Karpas-422 (cell line): ENCODE measurements around the gene SLC27A1. TPM values are rescaled to one million over a fixed set of nuclear protein-coding genes. Genes with fewer than 3 reads are reported as not detected.

ENCODE experiments used
- DNase-seq: peaks from one replicate; pipeline ENCODE4 v3.0.0-alpha.2; 2015
- H2AFZ ChIP-seq: fragments of 200-600 bp; sonication (generic); 2 replicates; pipeline ENCODE4 v1.6.1; 2014; ENCODE audit warnings: antibody characterized with exemption, low read length, mixed read lengths
- H3K27ac ChIP-seq: fragments of 200-600 bp; sonication (generic); 2 replicates; pipeline ENCODE4 v1.5.1; 2014; ENCODE audit warnings: mild to moderate bottlenecking, low read length, moderate library complexity
- H3K27me3 ChIP-seq: fragments of 200-600 bp; sonication (generic); 2 replicates; pipeline ENCODE4 v1.6.1; 2014; ENCODE audit warnings: low read length, mixed read lengths
- H3K36me3 ChIP-seq: fragments of 200-600 bp; sonication (generic); 2 replicates; pipeline ENCODE4 v1.6.1; 2014; ENCODE audit warnings: low read length, mixed read lengths; ENCODE audit not compliant: insufficient read depth
- H3K4me1 ChIP-seq: fragments of 200-600 bp; sonication (generic); 2 replicates; pipeline ENCODE4 v1.6.1; 2014; ENCODE audit warnings: mild to moderate bottlenecking, low read length, mixed read lengths
- H3K4me2 ChIP-seq: fragments of 200-600 bp; sonication (generic); 2 replicates; pipeline ENCODE4 v1.6.1; 2014; ENCODE audit warnings: low read length, low read depth, mild to moderate bottlenecking; ENCODE audit not compliant: poor library complexity, severe bottlenecking
- H3K4me3 ChIP-seq: fragments of 200-600 bp; sonication (generic); 2 replicates; pipeline ENCODE4 v1.5.1; 2014; ENCODE audit warnings: mild to moderate bottlenecking, antibody characterized with exemption, low read length, mixed read lengths
- H3K79me2 ChIP-seq: fragments of 200-600 bp; sonication (generic); 2 replicates; pipeline ENCODE4 v1.6.1; 2014; ENCODE audit warnings: mild to moderate bottlenecking, low read length, mixed read lengths
- H3K9ac ChIP-seq: fragments of 200-600 bp; sonication (generic); 2 replicates; pipeline ENCODE4 v1.6.0; 2014; ENCODE audit warnings: low read length
- H3K9me2 ChIP-seq: fragments of 200-600 bp; sonication (generic), shearing (Covaris generic); replicated peaks from 2 replicates; pipeline ENCODE4 v1.6.0; 2014; ENCODE audit warnings: mild to moderate bottlenecking, low read length, moderate library complexity; ENCODE audit not compliant: insufficient read depth
- H3K9me3 ChIP-seq: fragments of 300-700, 200-600 bp; sonication (generic); 2 replicates; pipeline ENCODE4 v1.6.1; 2014; ENCODE audit warnings: low read length, mixed read lengths
- H4K20me1 ChIP-seq: fragments of 200-600 bp; sonication (generic); 2 replicates; pipeline ENCODE4 v1.6.1; 2014; ENCODE audit warnings: mild to moderate bottlenecking, antibody characterized with exemption, low read length, low read depth; ENCODE audit not compliant: insufficient read depth
- total RNA-seq: library from RNA; depleted of rRNA; stranded (reverse); fragments of >200 nt; shearing (Covaris generic); gene quantifications from 2 replicates; pipeline ENCODE4 v1.2.3, GENCODE V29; 2014; ENCODE audit warnings: low replicate concordance

Gene SLC27A1
- total RNA-seq, 1 experiment from 2014 or later = 4.0 TPM

GRCh38 chr19:17475541-17476115 lies 5.3 kb downstream of the SLC27A1 start:
- Histone ChIP-seq H3K9me2 (no peaks in the 10 kb centered on the region), H4K20me1 (no peaks in the 10 kb centered on the region), H3K27ac (no peak overlapping the region), H3K4me1 (peaks cover 8% of the 10 kb centered on the region), H3K4me2 (no peak overlapping the region), H3K79me2 (no peaks in the 10 kb centered on the region), H3K36me3 (no peaks in the 10 kb centered on the region), H3K9me3 (no peaks in the 10 kb centered on the region), H3K4me3 (no peak overlapping the region), H3K27me3 (no peaks in the 10 kb centered on the region), H3K9ac (no peak overlapping the region), H2AFZ (no peak overlapping the region)
- DNase-seq = peak; percentile 14

- Histone ChIP-seq H3K4me2 (no peak overlapping the region), H3K4me3 (no peak overlapping the region), H3K27me3 (no peaks in the 10 kb centered on the region), H4K20me1 (no peaks in the 10 kb centered on the region), H3K27ac (no peak overlapping the region), H3K9me2 (no peaks in the 10 kb centered on the region), H3K36me3 (no peaks in the 10 kb centered on the region), H3K9ac (no peak overlapping the region), H3K4me1 (no peaks in the 10 kb centered on the region), H2AFZ (no peak overlapping the region), H3K79me2 (no peaks in the 10 kb centered on the region), H3K9me3 (no peaks in the 10 kb centered on the region)
- peak; percentile 32 for DNase-seq
Observed at GRCh38 chr19:17479325-17479791, 9.0 kb downstream of the SLC27A1 start.

- Histone ChIP-seq H3K36me3 (no peaks in the 10 kb centered on the region), H3K79me2 (no peaks in the 10 kb centered on the region), H3K4me1 (no peaks in the 10 kb centered on the region), H3K4me2 (no peak overlapping the region), H2AFZ (no peak overlapping the region), H3K9me3 (no peaks in the 10 kb centered on the region), H3K27ac (no peak overlapping the region), H3K9me2 (no peaks in the 10 kb centered on the region), H3K4me3 (no peak overlapping the region), H3K27me3 (no peaks in the 10 kb centered on the region), H3K9ac (no peak overlapping the region), H4K20me1 (no peaks in the 10 kb centered on the region)
- DNase-seq = no peak
Observed at GRCh38 chr19:17481986-17482385, 11.7 kb downstream of the SLC27A1 start.

GRCh38 chr19:17482877-17483604 lies 12.7 kb downstream of the SLC27A1 start:
- Histone ChIP-seq H3K9me2 (no peaks in the 10 kb centered on the region), H3K4me1 (no peaks in the 10 kb centered on the region), H2AFZ (no peak overlapping the region), H3K9me3 (no peaks in the 10 kb centered on the region), H3K4me3 (no peak overlapping the region), H3K9ac (no peak overlapping the region), H3K79me2 (no peaks in the 10 kb centered on the region), H3K27me3 (no peaks in the 10 kb centered on the region), H3K27ac (no peak overlapping the region), H3K4me2 (no peak overlapping the region), H3K36me3 (no peaks in the 10 kb centered on the region), H4K20me1 (no peaks in the 10 kb centered on the region)
- peak; percentile 46 for DNase-seq

GRCh38 chr19:17483605-17484002 lies 13.3 kb downstream of the SLC27A1 start:
- Histone ChIP-seq H3K9me3 (no peaks in the 10 kb centered on the region), H3K79me2 (no peaks in the 10 kb centered on the region), H3K9me2 (no peaks in the 10 kb centered on the region), H2AFZ (no peak overlapping the region), H3K4me2 (no peak overlapping the region), H3K4me3 (no peak overlapping the region), H4K20me1 (no peaks in the 10 kb centered on the region), H3K36me3 (no peaks in the 10 kb centered on the region), H3K9ac (no peak overlapping the region), H3K27ac (no peak overlapping the region), H3K4me1 (peaks cover 4% of the 10 kb centered on the region), H3K27me3 (no peaks in the 10 kb centered on the region)
- DNase-seq = no peak

- Histone ChIP-seq H2AFZ (no peak overlapping the region), H3K4me3 (no peak overlapping the region), H3K27me3 (no peaks in the 10 kb centered on the region), H3K4me1 (peaks cover 7% of the 10 kb centered on the region), H3K9ac (no peak overlapping the region), H3K36me3 (no peaks in the 10 kb centered on the region), H3K9me3 (no peaks in the 10 kb centered on the region), H3K4me2 (no peak overlapping the region), H4K20me1 (no peaks in the 10 kb centered on the region), H3K27ac (no peak overlapping the region), H3K9me2 (no peaks in the 10 kb centered on the region), H3K79me2 (no peaks in the 10 kb centered on the region)
- DNase-seq = no peak
Observed at GRCh38 chr19:17484520-17485185, 14.3 kb downstream of the SLC27A1 start.

GRCh38 chr19:17486545-17487240 lies 16.4 kb downstream of the SLC27A1 start:
- Histone ChIP-seq H3K9ac (no peak overlapping the region), H3K4me1 (peaks cover 7% of the 10 kb centered on the region), H2AFZ (no peak overlapping the region), H3K9me3 (no peaks in the 10 kb centered on the region), H3K27me3 (no peaks in the 10 kb centered on the region), H3K36me3 (no peaks in the 10 kb centered on the region), H3K27ac (no peak overlapping the region), H3K79me2 (no peaks in the 10 kb centered on the region), H3K9me2 (no peaks in the 10 kb centered on the region), H3K4me3 (no peak overlapping the region), H4K20me1 (no peaks in the 10 kb centered on the region), H3K4me2 (no peak overlapping the region)
- peak; percentile 23 for DNase-seq
